OCI-LY1 (cell line): ENCODE measurements around the gene SUGCT.

ENCODE experiments used
- EZH2 ChIP-seq: fragments of 200-600 bp; sonication (generic), shearing (Covaris generic); IDR thresholded peaks from 2 replicates; pipeline ENCODE4 v1.8.0; 2017; ENCODE audit warnings: borderline replicate concordance, mixed run types, mild to moderate bottlenecking, antibody characterized with exemption, low read length, moderate library complexity, mixed read lengths
- TF ChIP-seq, protein P1 (sequence below): fragments of 200-600 bp; sonication (generic), shearing (Covaris generic); IDR thresholded peaks from 2 replicates; pipeline ENCODE4 v1.5.1; 2017; ENCODE audit warnings: mild to moderate bottlenecking, antibody characterized with exemption, low read length, moderate library complexity, mixed read lengths

DNA sequence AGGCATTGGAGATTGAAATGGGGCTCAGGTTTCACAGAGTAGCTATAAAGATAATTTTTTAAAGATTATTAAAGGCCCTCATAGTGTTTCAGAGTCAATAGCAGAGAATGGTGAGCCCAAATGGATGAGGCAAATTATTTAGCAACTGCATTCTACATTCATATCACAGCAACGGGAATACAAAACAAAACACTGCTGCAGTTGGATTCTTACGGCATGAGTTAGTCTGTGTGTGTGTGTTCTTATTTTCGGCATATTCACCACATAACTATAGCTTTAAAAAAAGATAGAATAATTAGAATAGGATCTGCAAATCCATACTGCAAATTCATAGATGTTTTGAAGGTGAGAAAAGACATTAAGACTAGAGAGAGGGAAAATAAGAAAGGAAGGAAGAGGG lies 66.0 kb downstream of the SUGCT start:
- TF ChIP-seq, protein P1, sequence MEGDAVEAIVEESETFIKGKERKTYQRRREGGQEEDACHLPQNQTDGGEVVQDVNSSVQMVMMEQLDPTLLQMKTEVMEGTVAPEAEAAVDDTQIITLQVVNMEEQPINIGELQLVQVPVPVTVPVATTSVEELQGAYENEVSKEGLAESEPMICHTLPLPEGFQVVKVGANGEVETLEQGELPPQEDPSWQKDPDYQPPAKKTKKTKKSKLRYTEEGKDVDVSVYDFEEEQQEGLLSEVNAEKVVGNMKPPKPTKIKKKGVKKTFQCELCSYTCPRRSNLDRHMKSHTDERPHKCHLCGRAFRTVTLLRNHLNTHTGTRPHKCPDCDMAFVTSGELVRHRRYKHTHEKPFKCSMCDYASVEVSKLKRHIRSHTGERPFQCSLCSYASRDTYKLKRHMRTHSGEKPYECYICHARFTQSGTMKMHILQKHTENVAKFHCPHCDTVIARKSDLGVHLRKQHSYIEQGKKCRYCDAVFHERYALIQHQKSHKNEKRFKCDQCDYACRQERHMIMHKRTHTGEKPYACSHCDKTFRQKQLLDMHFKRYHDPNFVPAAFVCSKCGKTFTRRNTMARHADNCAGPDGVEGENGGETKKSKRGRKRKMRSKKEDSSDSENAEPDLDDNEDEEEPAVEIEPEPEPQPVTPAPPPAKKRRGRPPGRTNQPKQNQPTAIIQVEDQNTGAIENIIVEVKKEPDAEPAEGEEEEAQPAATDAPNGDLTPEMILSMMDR: no peak
- no peak for TF ChIP-seq EZH2
